Brain microvascular endothelial cell (primary cell): ENCODE results near the gene DET1.
"Not testable (repeated sequence)": the region's sequence is repeated elsewhere in the genome, so short reads cannot be mapped to it uniquely, and the experiment has no call there.

Experiments used
- DNase-seq: peaks from one replicate; pipeline ENCODE4 v3.0.0-alpha.2; 2020
- H3K27ac ChIP-seq: fragments of 250-450 bp; sonication (Bioruptor Pico); 2 replicates; pipeline ENCODE4 v1.5.1; 2020; ENCODE audit warnings: mild to moderate bottlenecking, moderate library complexity
- H3K27me3 ChIP-seq: fragments of 250-450 bp; sonication (Bioruptor Pico); replicated peaks from 2 replicates; pipeline ENCODE4 v1.5.1; 2020; ENCODE audit warnings: mild to moderate bottlenecking
- H3K36me3 ChIP-seq: fragments of 250-450 bp; sonication (Bioruptor Pico); replicated peaks from 2 replicates; pipeline ENCODE4 v1.5.1; 2020; ENCODE audit warnings: mild to moderate bottlenecking
- H3K4me3 ChIP-seq: 2 replicates; pipeline ENCODE4 v1.5.1; 2011; ENCODE audit warnings: low read depth, mild to moderate bottlenecking, control low read depth, low read length, moderate library complexity
- in situ Hi-C: cut with HindIII; loops from 2 replicates; pipeline ENCODE4 v1.10.0; 2017; ENCODE audit warnings: low sequenced_read_pairs, low pct_ligation_motif_present
- TF ChIP-seq, protein P1 (sequence below): IDR thresholded peaks from 2 replicates; pipeline ENCODE4 v1.5.1; 2011; ENCODE audit warnings: low read depth, mild to moderate bottlenecking, moderate library complexity, low read length, control low read depth, inconsistent platforms; ENCODE audit errors: missing control alignments

Gene DET1

GRCh38 chr15:88525418-88525817 lies 21.1 kb downstream of the DET1 start:
- no peak for DNase-seq
- H3K27me3 ChIP-seq, result no peaks in the 10 kb centered on the region
- peaks cover 12% of the 10 kb centered on the region for H3K36me3 ChIP-seq
- in situ Hi-C loops, result no loop called here
- TF ChIP-seq, protein P1, sequence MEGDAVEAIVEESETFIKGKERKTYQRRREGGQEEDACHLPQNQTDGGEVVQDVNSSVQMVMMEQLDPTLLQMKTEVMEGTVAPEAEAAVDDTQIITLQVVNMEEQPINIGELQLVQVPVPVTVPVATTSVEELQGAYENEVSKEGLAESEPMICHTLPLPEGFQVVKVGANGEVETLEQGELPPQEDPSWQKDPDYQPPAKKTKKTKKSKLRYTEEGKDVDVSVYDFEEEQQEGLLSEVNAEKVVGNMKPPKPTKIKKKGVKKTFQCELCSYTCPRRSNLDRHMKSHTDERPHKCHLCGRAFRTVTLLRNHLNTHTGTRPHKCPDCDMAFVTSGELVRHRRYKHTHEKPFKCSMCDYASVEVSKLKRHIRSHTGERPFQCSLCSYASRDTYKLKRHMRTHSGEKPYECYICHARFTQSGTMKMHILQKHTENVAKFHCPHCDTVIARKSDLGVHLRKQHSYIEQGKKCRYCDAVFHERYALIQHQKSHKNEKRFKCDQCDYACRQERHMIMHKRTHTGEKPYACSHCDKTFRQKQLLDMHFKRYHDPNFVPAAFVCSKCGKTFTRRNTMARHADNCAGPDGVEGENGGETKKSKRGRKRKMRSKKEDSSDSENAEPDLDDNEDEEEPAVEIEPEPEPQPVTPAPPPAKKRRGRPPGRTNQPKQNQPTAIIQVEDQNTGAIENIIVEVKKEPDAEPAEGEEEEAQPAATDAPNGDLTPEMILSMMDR, result no peak
- H3K4me3 ChIP-seq, result no peak overlapping the region
- no peak overlapping the region for H3K27ac ChIP-seq

GRCh38 chr15:88524094-88524493 lies 22.4 kb downstream of the DET1 start:
- in situ Hi-C loops, DNase-seq, H3K27me3 ChIP-seq, H3K27ac ChIP-seq, H3K36me3 ChIP-seq, H3K4me3 ChIP-seq: not testable (repeated sequence)

GRCh38 chr15:88518903-88519302 lies 27.6 kb downstream of the DET1 start:
- Histone ChIP-seq H3K27me3 (no peaks in the 10 kb centered on the region), H3K4me3 (no peak overlapping the region), H3K27ac (no peak overlapping the region), H3K36me3 (no peaks in the 10 kb centered on the region)
- no peak for DNase-seq
- TF ChIP-seq, protein P1, result no peak
- in situ Hi-C loops, result no loop called here

DNA sequence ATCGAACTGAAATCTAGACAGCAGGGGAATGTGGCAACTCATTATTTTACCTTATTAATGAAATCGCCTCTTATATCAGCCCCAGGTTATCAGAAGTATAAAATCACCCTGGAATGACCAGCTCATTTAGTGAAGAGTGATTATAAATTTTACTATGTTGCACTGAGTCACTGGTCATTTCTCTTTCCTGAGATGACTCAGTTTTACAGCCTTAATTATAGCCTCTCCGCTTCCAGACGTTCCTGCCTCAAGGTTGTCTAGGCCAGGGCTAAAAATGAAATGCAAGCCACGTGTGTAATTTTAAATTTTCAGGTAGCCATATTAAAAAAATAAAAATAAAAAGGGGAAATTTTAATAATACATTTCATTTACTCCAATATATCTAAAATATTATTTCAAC lies 33.3 kb downstream of the DET1 start:
- H3K27me3 ChIP-seq, result no peaks in the 10 kb centered on the region
- H3K27ac ChIP-seq, result no peak overlapping the region
- in situ Hi-C loops, result no loop called here
- TF ChIP-seq, protein P1, result no peak
- no peak for DNase-seq
- no peaks in the 10 kb centered on the region for H3K36me3 ChIP-seq
- no peak overlapping the region for H3K4me3 ChIP-seq

- DNase-seq, result no peak
- no peak overlapping the region for H3K27ac ChIP-seq
- in situ Hi-C loops, result no loop called here
- TF ChIP-seq, protein P1, result no peak
- H3K36me3 ChIP-seq, result no peaks in the 10 kb centered on the region
- no peak overlapping the region for H3K4me3 ChIP-seq
- H3K27me3 ChIP-seq, result no peaks in the 10 kb centered on the region
These were observed 33.9 kb downstream of the DET1 start for GRCh38 chr15:88512601-88513000.

DNA sequence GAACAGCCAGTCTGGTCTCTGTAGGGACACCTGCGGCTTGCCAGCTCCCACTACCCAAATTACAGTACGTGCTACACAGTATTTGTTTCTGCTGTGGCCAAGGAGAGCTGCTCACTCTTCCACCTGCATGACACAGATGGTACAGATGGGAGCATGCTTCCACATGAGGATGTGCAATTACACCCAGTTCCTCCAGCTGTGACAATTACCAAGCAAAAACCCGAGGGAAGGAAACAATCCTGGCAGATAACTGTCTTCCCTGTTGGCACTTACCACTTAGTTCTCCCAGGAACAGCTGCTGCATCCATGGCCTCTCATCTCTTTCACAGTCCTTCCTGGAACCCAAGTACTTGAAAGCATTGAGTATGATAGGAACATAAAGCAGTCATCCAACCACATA lies 34.4 kb downstream of the DET1 start:
- TF ChIP-seq, protein P1, result no peak
- Histone ChIP-seq H3K36me3 (no peaks in the 10 kb centered on the region), H3K27me3 (no peaks in the 10 kb centered on the region), H3K4me3 (no peak overlapping the region), H3K27ac (no peak overlapping the region)
- in situ Hi-C loops, result no loop called here
- no peak for DNase-seq
